GM12891 (cell line): Measurements from ENCODE around the gene FZD10.

ENCODE experiments used
- POLR2A ChIP-seq: IDR thresholded peaks from 2 replicates; pipeline ENCODE4 v1.6.1; 2011; ENCODE audit warnings: low read depth, low read length, control low read depth
- POLR2AphosphoS5 ChIP-seq: IDR thresholded peaks from 2 replicates; pipeline ENCODE4 v1.6.1; 2011; ENCODE audit warnings: low read depth, low read length, control low read depth
- POU2F2 ChIP-seq: IDR thresholded peaks from 2 replicates; pipeline ENCODE4 v1.6.1; 2011; ENCODE audit warnings: low read depth, mild to moderate bottlenecking, control low read depth, low read length, moderate library complexity
- SPI1 ChIP-seq: IDR thresholded peaks from 2 replicates; pipeline ENCODE4 v1.6.1; 2011; ENCODE audit warnings: low read depth, low read length, control low read depth
- TAF1 ChIP-seq: IDR thresholded peaks from 2 replicates; pipeline ENCODE4 v1.6.1; 2011; ENCODE audit warnings: low read depth, low read length, control low read depth

GRCh38 chr12:130117701-130118100 is 44.6 kb upstream of the FZD10 start:
- TF ChIP-seq POLR2A (no peak), POLR2AphosphoS5 (no peak), TAF1 (no peak), POU2F2 (no peak), SPI1 (no peak)
